ENCODE results near the gene TBC1D21.
"Not testable (repeated sequence)": the region's sequence is repeated elsewhere in the genome, so short reads cannot be mapped to it uniquely, and the experiment has no call there.

Gene TBC1D21

DNA sequence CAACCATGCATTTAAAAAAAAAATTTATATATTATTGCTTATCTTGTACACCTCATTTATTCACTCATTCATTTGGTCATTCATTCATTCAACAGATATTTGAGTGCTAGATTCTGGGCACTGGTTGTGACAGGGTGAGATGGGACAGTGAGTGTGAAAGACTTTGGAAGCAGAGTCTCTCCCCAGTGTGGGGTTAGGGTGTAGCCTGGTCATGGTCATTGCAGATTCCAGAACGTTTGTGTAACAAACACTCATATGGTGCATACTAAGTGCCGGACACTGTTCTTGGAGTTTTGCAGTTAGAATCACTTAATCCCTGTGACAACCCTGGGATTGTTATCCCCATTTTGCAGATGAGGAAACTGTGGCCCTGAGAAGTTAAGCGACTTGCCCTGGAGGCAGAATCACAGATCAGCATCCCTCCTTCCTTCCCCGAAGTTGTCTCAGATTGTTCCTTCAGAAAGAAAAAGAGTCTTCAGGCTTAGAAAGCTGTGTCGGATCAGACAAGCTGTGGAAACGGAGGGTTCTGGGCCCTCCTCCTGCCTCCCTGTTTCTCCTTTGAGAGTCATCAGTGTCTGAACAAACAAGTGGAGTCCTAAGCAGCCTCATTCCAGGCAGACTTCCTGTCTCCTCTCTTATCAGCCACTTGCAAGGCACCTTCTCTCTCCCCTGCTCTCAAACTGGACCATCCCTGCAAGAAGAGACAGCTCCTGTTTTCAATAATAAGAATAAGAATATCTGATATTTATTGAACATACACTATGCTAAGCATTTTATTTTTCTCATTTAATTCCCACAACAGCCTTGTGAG lies 59.2 kb downstream of the TBC1D21 start:
- DNase-seq = no peak

DNA sequence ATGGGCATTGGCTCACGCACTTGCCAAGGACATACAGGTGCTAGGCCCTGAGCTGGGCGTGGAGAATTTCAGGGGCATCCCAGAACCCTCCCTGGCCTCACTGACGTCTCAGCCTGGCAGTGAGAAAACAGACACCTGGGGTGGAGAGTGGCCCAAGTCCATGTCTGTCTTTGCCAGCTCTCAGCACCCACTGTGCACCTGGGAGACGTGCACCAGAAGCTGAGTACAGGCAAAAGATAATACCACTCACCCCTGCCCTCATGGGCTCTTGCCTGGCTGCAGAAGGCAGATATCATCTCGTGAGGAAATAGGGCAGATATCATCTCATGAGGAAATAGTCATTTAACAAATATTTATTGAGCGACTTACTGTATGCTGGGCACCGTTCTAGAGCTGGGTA lies 60.9 kb downstream of the TBC1D21 start:
- DNase-seq = no peak

GRCh38 chr15:73935547-73935946 lies 62.2 kb downstream of the TBC1D21 start:
- no peak for DNase-seq

DNA sequence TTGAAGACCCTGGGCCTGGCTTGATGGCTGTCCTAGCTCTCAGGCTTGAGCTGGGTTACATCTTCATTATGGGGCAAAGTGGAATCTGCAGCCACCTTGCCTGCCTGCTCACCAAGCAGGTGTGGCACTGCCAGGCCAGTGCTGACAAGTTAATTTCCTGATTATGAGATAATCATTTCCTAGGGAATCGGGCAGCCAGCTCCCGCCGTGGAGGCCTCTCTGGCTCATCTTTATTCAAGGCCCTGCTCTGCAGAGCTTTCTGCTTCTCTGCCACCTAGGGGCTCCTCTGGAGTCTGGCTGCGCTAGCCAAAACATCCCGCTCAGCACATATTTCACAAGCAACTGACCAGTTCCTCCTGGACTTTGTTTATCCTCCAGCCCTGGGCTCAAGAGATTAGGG lies 62.8 kb downstream of the TBC1D21 start:
- DNase-seq = no peak

- no peak for DNase-seq
Measured at GRCh38 chr15:73936588-73937290, 63.4 kb downstream of the TBC1D21 start.

- no peak for DNase-seq
Measured at GRCh38 chr15:73937296-73937695, 63.9 kb downstream of the TBC1D21 start.

- DNase-seq = no peak
Measured at GRCh38 chr15:73937726-73938125, 64.4 kb downstream of the TBC1D21 start.

GRCh38 chr15:73938516-73938915 lies 65.2 kb downstream of the TBC1D21 start:
- DNase-seq = not testable (repeated sequence)
